ENCODE data around the gene PDXK.

The PDXK gene

DNA sequence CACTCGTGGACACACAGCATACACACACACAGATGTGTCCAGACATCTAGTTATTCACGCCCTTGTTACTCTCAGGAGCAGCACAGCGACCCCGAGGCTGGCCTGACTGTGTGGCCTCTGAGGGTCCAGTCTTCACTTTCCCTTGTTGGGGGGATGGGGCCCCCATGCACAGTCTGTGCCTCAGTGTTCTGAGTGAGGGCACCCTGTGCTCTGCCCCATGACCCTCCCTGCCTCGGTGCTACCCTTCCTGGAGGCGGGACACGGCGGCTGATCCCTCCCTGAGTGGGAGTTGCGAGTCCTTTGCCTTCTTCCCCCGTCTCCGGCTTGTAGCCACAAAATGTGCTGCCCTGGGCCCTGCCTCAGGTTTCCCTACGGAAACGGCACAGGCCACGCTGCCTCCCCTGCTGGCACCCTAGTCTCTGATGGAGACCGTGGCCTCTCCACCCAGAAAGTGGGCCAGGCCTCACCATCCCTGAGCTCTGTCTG lies 48.6 kb downstream of the PDXK start:
- Histone ChIP-seq H3K4me3 (ENCODE audit: severe bottlenecking) (no peak overlapping the region), H3K27me3 (ENCODE audit: insufficient read depth, poor library complexity, severe bottlenecking) (no peaks in the 10 kb centered on the region), H3K4me1 (ENCODE audit: insufficient read depth, poor library complexity, severe bottlenecking) (peaks cover 28% of the 10 kb centered on the region), H3K36me3 (ENCODE audit: low read depth) (peaks cover 8% of the 10 kb centered on the region), H3K9me3 (ENCODE audit: severe bottlenecking) (no peaks in the 10 kb centered on the region), H3K27ac (ENCODE audit: poor library complexity, severe bottlenecking) (peak overlapping the region; percentile 82)
- TF ChIP-seq, protein P1, sequence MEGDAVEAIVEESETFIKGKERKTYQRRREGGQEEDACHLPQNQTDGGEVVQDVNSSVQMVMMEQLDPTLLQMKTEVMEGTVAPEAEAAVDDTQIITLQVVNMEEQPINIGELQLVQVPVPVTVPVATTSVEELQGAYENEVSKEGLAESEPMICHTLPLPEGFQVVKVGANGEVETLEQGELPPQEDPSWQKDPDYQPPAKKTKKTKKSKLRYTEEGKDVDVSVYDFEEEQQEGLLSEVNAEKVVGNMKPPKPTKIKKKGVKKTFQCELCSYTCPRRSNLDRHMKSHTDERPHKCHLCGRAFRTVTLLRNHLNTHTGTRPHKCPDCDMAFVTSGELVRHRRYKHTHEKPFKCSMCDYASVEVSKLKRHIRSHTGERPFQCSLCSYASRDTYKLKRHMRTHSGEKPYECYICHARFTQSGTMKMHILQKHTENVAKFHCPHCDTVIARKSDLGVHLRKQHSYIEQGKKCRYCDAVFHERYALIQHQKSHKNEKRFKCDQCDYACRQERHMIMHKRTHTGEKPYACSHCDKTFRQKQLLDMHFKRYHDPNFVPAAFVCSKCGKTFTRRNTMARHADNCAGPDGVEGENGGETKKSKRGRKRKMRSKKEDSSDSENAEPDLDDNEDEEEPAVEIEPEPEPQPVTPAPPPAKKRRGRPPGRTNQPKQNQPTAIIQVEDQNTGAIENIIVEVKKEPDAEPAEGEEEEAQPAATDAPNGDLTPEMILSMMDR (IDR thresholded peaks at IDR 0.05; ENCODE audit: poor library complexity, severe bottlenecking), result no peak
- ATAC-seq (ENCODE audit: low read depth) (no peak), DNase-seq (ENCODE audit: low spot score) (no peak)

DNA sequence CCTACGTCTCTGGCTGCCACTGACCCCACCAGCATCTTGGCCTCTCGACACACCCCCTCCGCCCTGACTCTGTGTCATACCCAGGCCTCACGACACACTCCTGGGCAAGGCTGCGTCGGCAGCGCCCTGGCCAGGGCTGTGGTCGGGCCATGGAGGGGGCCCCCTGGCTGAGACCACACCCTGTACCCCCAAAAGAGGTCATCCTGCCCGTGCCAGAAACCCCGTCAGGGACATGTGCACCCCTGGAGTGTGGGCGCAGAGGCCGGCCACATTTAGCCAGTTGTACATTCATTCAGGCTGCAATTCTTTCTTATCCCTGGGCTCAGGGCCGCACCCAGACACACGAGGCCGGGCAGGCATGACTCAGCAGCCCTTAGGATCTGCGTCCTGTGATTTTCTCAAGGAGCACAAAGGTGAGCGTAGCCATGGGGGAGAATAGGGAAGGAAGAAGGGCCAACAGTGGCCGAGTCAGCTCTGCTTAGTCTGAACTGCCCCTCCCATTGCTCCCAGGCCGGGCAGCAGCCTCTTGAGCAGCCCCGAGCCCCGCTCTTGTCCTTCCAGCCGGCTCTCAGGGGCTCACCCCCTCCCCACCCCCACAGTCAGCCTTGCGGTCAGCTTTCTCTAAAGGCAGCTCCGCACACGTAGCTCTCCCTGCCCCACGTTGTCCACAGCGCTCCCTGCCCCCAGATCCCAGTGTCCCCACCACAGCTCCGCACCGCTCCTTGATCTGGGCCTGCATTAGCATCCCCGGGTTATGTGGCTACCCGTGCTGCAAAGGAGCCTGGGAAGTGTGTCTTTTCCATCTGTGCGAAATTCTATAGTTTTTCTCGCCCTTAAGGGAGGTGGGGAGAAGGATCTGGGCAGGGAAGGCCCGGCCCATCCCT lies 49.3 kb downstream of the PDXK start:
- Histone ChIP-seq H3K4me1 (ENCODE audit: insufficient read depth, poor library complexity, severe bottlenecking) (peaks cover 28% of the 10 kb centered on the region), H3K27me3 (ENCODE audit: insufficient read depth, poor library complexity, severe bottlenecking) (no peaks in the 10 kb centered on the region), H3K4me3 (ENCODE audit: severe bottlenecking) (no peak overlapping the region), H3K27ac (ENCODE audit: poor library complexity, severe bottlenecking) (peak overlapping the region; percentile 82), H3K36me3 (ENCODE audit: low read depth) (peaks cover 3% of the 10 kb centered on the region), H3K9me3 (ENCODE audit: severe bottlenecking) (no peaks in the 10 kb centered on the region)
- DNase-seq (ENCODE audit: low spot score) (no peak), ATAC-seq (ENCODE audit: low read depth) (peak; percentile 76)
- TF ChIP-seq, protein P1 (IDR thresholded peaks at IDR 0.05; ENCODE audit: poor library complexity, severe bottlenecking), result no peak

DNA sequence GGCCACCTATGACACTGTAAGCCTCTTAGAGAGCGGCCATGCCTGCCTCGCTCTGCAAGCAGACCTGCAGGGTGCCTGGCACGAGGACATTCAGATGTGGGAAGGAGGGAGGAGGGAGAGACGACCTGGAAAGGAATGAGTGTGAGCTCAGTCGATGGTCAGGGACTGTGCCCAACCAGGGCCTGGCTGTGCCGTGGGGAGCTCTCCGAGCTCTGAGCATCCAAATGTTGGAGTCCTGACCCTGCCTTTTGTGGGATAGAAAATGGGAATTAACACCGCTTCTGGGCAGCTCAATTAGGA lies 49.9 kb downstream of the PDXK start:
- Histone ChIP-seq H3K27ac (ENCODE audit: poor library complexity, severe bottlenecking) (peak overlapping the region; percentile 82), H3K36me3 (ENCODE audit: low read depth) (peaks cover 5% of the 10 kb centered on the region), H3K4me3 (ENCODE audit: severe bottlenecking) (no peak overlapping the region), H3K4me1 (ENCODE audit: insufficient read depth, poor library complexity, severe bottlenecking) (peaks cover 28% of the 10 kb centered on the region), H3K27me3 (ENCODE audit: insufficient read depth, poor library complexity, severe bottlenecking) (no peaks in the 10 kb centered on the region), H3K9me3 (ENCODE audit: severe bottlenecking) (no peaks in the 10 kb centered on the region)
- TF ChIP-seq, protein P1 (IDR thresholded peaks at IDR 0.05; ENCODE audit: poor library complexity, severe bottlenecking), result no peak
- DNase-seq (ENCODE audit: low spot score) (no peak), ATAC-seq (ENCODE audit: low read depth) (no peak)

DNA sequence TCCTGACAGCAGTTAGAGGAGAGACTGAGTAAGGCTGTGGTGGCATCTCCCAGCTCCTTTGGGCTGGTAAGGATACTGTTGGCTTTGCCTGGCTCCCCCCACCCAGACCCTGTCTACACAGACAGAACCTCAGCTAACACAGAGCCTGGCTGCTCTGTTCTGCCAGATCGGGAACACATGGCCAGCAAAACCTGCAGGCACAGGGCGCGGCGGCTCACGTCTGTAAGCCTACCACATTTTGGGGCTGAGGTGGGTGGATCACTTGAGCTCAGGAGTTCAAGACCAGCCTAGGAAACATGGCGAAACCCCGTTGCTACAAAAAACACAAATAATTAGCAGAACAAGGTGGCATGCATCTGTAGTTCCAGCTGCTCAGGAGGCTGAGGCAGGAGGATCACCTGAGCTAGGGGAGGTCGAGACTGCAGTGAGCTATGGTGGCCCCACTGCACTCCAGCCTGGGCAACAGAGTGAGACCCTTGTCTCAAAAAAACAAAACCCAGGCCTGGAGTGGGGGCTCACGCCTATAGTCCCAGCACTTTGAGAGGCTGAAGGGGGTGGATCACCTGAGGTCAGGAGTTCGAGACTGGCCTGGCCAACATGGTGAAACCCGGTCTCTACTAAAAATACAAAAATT lies 50.5 kb downstream of the PDXK start:
- Histone ChIP-seq H3K4me1 (ENCODE audit: insufficient read depth, poor library complexity, severe bottlenecking) (peaks cover 24% of the 10 kb centered on the region), H3K36me3 (ENCODE audit: low read depth) (peaks cover 12% of the 10 kb centered on the region), H3K27me3 (ENCODE audit: insufficient read depth, poor library complexity, severe bottlenecking) (no peaks in the 10 kb centered on the region), H3K4me3 (ENCODE audit: severe bottlenecking) (no peak overlapping the region), H3K27ac (ENCODE audit: poor library complexity, severe bottlenecking) (peak overlapping the region; percentile 82), H3K9me3 (ENCODE audit: severe bottlenecking) (no peaks in the 10 kb centered on the region)
- ATAC-seq (ENCODE audit: low read depth), result no peak
- TF ChIP-seq, protein P1 (IDR thresholded peaks at IDR 0.05; ENCODE audit: poor library complexity, severe bottlenecking), result no peak
- DNase-seq (ENCODE audit: low spot score), result no peak
